ENCODE results near the gene BCL2L2.

DNA sequence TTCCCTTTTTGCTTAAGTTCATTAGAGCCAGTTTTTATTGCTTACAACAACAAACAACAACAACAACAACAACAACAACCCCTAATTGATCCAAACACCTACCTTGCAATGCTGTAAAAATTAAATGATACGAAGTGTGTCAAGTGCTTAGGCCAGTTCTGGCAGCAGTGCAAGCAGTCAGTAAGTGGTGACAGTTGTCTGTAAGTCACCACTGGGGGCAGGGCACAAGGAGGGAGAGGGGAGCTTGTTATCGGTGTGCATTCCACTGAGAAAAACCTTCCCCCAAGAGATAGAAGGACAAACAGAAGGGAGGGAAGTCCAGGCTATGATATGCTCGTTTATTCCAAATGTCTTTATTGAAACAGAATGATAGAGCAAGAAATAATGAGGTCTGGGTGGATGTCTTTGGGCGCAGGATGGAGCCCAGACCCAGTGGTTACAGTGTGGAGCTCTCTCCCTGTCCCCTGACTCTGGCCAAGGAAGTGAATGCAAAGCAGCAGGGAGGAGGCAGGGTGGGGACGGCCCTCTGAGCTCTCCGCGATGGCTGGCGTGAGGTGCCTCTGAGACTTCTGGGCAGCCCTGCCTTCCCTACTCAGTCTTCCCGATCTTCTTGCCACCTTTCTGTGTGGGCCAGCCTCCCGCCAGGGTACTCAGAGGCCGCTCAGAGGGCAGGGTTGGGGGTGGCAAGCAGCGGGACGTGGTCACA is 39.5 kb downstream of the BCL2L2 start:
- TF ChIP-seq, protein P1, sequence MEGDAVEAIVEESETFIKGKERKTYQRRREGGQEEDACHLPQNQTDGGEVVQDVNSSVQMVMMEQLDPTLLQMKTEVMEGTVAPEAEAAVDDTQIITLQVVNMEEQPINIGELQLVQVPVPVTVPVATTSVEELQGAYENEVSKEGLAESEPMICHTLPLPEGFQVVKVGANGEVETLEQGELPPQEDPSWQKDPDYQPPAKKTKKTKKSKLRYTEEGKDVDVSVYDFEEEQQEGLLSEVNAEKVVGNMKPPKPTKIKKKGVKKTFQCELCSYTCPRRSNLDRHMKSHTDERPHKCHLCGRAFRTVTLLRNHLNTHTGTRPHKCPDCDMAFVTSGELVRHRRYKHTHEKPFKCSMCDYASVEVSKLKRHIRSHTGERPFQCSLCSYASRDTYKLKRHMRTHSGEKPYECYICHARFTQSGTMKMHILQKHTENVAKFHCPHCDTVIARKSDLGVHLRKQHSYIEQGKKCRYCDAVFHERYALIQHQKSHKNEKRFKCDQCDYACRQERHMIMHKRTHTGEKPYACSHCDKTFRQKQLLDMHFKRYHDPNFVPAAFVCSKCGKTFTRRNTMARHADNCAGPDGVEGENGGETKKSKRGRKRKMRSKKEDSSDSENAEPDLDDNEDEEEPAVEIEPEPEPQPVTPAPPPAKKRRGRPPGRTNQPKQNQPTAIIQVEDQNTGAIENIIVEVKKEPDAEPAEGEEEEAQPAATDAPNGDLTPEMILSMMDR (conservative IDR thresholded peaks at IDR 0.05 in 1 of 2, IDR thresholded peaks at IDR 0.05 in 1 of 2; ENCODE audit: low read depth in 1 of 2, low read length in 2 of 2) = no peak
- TF ChIP-seq EZH2 (IDR thresholded peaks at IDR 0.05; ENCODE audit: low read length, missing control alignments) = no peak
